Measurements from ENCODE around the gene TAGLN2.

TAGLN2 gene

DNA sequence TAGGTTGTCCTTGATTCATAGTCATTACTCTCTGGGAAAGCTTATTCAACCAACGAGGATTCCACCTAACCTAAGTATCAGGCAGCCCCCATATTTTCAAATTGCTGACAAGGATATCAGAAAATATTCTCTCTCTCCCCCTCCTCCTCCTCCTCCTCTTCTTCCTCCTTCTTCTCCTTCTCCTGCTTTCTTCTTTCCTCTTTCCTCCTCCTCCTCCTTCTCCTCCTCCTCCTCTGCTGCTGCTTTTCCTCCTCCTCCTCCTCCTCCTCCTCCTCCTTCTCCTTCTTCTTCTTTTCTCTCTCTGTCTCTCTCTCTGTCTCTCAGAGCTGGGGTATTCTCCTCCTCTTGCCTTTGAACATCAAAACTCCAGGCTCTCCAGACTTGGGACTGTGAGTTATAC is 22.6 kb upstream of the TAGLN2 start:
- no peak for DNase-seq

DNA sequence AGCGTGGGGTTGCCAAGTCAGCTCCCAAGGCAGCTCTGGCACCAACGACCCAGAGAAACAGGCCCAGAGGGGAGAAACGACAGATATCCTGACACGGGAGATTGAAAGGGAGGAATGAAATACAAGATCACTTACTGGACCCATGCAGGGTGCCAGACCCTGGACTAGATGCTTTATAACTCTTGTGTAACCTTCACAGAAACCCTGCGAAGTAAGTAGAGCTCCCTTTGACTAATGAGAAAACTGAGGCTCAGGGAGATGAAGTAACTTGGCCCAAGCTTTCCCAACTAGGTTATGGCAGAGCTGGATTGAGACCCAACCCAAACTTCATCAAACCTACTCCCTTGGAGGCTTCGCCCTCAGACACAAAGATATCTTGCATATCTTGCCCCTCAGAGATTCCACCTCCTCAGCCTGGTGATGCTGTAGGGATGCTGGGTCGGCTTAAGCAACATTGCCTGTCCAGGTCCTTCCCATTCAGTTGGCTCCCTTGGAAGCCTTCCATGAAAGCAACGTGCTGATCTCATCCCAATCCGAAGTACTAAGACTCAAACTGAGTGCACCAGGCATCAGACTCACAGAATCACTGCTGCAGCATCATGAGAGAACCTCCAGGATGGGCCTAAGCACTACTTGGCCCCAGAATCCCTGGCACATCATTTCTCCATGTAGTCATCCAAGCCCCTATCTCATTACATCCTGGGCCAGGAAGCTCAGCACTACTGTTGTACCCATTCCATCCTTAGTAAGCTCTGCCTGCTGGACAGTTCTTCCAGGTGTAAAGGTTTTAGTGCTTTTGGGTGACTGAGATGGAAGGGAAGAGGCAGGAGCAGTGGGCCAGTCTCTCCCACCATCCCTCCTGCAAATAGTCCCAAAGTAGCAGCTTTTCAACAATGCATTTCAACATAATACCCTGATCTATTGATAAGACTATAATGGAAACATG is 21.2 kb upstream of the TAGLN2 start:
- DNase-seq, result peak; percentile 58

DNA sequence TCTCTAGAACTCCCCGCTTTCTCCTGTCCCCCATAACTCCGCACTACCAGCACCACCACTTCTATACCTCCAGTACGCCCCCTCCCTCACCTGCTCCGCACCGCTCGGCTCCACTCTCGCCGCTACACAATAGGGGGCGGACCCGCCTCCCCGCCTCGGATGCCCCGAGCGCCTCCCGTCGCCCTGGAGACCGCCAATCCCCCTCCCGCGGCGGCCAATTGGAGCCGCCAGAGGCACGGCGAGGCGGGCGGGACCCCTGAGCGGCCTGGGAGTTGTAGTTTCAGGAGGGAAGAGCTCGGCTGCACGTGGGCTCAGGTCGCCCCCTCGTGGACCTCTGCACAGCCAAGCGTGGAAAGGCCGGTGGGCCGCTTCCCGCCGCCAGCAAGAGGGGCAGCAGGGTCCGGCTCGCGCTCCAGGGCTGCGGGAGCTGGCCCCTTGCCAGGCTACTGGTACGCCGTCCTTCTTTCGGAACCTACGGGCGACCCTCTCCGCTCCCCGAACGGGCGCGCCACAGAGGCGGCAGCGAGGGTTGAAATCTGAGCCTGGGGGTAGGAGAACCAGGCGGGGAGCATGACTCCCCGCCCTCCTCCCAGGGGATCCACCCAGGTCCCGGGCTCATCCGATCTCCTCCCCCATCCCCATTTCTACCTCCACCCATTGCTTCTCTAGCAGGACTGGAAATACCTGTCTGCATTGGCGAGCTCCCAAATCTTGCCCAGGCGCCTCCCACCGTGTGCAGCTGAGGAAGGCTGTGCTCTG is 20.4 kb upstream of the TAGLN2 start, which contains the start of gene IGSF9:
Gene IGSF9, minus strand, starts transcription at position 131 of the 759 bp plus-strand sequence. CDS start 2,159 bp downstream, outside the sequence.
- peak; percentile 95 for DNase-seq

DNA sequence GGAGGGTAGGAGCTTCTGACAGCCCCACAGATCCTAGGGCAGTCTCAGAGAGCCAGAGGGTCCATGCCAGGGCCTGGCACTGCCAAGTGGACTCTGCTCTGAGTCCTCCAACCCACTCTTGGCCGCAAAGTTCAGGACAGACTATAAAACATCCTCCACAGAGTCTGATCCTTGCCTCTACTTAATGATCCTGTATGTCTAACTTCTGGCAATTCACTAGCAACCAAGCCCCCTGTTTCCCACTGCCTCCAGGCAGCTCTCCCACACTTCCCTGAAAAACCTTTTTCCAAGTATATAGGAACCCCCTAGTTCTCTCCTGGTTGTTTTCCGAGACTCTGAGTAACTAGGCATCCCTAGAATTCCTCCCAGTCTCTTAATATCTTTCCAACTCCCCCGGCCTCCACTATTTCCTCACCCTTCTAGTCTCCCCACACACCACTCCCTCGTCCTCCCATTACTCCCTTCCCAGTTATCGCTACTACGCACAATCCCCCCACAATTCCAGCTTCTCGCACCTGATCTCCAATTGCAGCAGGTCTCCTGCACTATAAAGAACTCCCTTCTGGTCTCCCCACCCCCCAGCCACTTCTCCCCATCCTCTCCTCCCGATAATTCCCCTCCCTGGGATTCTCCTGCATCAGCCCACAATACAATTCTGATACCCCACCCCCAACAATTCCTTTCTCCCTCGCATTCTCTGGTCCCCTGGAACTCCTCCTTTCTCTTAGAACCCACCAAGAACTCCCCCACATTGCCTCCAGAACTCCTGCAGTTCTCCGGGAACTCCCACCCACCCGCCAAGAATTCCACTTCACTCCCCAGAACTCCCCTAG is 19.5 kb upstream of the TAGLN2 start:
- DNase-seq, result peak; percentile 93

DNA sequence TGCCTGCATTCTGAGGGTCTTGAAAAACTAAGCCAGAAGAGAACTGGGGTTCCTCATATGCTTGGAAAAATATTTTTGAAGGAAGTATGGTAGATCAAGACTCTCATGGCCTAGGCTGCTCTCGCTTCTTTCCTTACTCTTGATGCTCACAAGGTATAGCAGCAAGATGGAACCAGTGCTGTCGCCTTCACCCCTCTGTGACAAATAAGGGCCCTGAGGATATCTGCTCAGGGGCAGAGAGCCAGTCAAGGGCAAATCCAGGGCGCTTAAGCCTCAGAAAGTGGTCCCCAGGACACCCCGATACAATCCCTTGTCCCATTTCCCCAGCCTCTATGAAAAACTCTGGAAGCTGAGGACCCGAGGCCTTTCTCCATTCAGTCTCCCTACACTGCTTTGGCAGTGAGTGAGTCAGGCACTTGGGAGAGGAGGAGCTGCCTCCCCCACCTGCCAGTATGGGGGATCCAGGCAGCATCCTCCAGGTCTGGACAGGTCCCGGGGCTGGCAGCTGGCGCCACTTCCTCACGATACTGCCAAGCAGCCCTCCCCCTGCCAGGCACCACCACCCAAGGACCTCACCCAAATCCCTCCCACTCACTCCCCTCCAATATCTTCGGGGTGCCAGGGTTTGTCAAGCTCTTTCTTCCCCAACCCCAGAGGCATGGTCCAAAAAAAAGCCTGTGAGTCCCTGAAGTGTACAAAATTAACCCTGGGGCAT is 18.8 kb upstream of the TAGLN2 start:
- peak; percentile 92 for DNase-seq

DNA sequence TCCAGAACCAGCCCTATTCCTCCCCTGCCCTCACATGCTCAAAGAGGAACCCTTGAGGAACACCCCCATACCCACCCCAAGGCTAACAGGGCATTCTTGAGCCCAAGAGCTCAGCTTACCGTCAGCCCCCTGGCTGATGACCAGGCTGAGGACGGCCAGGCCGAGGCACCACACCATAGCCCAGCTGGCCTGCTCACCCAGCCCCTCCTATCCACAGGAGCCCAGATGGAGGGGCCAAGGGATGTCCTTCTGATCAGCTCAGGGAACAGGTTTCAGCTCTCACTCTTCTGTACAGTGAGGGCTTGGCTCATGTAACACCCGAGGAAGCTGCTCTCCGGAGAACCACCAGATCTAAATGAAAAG is 18.0 kb upstream of the TAGLN2 start:
- DNase-seq, result no peak

DNA sequence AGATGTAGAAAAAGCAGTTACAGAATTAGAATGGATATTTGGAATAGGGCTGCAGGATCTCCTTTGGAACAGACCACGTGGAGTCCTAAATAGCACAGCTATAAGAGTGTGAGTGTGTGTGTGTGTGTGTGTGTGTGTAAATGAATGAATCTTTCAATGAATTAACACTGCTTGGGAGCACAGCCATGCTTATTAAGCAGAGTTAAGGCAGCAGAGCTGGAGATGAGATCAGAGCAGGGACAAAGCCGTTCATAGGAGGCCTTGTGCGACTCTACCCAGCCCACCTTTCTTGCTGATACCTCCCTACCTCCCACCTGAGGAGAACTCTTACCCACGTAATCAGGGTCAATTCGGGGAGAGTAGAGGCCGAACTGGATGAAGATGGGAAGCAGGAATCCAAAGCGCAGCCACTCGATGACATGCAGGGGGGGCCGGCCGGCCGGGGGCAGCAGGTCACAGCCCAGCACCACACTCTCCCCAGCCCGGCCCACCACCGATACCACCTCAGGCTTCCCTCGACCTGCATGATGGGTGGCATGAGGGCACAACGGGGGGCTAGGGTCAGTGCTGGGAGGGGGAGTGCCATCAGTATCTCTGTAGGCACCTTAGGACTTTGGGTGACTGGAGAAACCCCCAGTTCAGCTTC is 17.4 kb upstream of the TAGLN2 start:
- no peak for DNase-seq

DNA sequence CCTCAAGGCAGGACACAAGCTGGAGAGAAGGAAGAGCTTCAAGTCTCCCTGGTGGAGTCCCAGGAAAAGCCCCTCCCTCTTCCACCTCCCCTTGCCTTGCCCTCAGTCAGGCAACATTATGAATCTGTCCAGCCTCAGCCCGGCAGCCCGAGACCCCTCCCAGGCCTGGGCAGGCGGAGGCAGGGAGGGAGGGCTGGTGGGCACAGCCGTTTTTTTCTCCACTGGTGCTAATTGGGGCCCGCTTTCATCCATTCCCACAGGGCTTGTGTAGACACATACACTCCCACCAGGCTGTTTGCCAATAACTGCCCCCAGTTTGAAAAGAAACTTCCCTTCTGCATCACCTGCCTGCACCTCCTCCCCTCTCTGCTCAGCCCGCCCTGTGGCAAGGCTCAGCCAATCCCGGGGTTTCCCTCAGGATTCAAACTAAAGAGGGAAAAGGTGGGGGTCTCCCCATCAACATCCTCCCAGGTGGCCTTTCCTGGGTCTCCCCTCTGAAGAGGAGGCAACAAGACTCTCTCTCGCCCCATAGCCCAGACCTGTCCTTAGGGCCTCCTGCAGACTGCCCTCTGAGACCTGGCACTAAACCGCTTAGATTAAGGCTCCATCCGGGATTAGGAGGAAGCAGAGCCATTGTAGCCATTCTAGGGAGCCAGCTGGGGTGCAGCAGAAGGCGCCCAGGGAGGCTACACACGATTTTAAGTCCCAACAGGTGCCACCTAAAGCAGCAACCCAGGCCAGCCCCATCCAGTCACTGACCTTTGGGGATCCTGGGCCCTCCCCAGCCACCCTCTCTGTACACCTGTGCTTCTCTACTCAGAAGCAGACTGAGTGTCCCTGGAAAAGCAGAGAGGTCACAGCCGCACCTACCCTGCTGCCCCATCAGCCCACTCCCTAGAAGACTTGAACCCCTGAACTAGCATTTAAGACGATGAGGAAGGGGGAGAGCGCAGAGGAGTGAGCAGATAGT is 16.6 kb upstream of the TAGLN2 start:
- no peak for DNase-seq

DNA sequence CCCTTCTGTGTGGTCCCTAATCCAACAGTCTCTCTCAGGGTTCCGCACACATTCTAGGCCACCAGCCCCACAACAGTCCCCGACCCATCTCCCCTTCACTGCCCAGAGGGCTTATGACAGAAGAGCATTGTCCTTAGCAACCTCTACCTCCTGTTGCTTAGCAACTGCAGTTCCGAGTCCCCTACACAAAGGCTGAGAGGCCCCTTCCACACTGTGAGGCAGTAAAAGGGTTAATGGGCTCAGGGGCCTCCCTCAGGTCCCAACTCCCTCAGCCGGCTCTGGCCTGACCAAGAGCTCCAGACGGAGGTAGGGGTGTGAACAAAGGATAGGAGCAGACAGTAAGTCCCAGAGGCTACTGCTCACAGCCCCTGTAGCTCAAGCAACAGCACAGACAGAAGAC is 15.8 kb upstream of the TAGLN2 start:
- DNase-seq, result no peak

DNA sequence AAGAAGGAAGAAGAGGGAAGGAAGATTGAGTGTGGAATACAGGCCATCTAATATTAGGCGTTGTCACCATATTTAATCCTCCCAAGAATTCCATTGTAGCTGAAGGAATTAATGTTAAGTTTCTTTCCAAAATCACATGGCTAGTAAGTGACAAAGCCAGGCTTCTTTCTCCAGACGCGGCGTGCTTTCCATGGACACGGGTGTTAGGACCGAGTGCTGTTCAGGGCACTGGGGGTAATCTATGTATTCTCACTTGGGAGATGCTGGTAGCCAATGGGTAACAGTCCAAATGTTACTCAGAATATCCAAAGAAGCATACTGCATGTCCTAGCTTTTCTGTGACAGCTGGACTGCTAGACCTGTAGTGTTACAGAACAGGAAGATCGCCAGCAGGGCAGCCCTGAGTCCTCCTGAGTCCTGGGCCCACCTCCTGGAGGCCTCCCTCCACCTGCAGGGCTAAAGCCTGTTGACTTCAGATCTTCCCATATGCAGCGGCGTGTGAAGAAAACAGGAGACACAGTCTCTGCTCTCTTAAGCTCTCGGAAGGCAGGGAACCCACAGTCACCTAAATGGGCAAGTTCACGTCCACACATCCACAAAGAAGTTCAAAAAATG is 14.8 kb upstream of the TAGLN2 start:
- DNase-seq, result no peak

DNA sequence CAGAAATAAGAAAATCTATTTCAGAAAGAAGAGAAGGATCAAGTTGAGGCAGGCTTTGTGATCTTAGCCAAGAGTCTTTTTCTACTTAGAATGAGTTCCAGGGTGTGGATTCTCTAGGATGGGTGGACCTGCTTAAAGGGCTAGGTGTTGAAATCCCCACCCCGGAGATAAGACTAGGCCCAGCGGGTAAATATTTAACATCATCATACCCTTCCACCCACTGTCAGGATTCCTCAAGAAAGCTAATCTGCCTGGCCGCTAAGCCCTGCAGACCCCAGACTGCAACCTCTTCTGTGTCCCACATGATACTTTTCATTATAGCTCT is 14.3 kb upstream of the TAGLN2 start:
- no peak for DNase-seq

DNA sequence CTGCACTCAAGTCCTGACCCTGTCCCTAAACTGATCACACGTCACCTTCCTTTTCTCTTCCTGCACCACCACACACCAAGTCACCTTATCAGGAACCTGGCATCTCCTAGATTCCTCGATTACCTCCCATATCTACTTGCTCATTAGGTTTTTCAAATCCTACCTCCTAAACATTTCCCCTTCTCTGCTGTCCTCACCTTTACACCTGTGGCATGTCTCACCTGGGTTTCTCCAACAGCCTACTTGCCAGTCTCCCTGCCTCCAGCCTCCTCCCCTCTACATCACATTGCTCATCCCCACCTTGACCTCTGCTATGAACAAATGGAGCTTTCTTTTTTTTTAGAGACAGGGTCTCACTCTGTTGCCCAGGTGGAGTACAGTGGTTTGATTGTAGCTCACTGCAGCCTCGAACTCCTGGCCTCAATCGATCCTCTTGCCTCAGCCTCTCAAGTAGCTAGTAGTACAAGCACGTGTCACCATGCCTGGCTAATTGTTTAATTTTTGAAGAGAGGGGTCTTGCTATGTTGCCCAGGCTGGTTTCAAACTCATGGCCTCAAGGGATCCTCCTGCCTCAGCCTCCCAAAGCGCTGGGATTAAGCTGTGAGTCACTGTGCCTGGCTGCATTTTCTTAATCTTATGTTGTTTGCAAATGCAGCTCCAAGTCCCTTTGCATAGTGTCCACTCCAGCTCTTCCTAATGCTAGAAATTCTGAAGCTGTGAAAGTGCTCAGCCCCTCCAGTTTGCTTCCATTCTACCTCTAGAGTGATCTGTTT is 13.8 kb upstream of the TAGLN2 start:
- no peak for DNase-seq

DNA sequence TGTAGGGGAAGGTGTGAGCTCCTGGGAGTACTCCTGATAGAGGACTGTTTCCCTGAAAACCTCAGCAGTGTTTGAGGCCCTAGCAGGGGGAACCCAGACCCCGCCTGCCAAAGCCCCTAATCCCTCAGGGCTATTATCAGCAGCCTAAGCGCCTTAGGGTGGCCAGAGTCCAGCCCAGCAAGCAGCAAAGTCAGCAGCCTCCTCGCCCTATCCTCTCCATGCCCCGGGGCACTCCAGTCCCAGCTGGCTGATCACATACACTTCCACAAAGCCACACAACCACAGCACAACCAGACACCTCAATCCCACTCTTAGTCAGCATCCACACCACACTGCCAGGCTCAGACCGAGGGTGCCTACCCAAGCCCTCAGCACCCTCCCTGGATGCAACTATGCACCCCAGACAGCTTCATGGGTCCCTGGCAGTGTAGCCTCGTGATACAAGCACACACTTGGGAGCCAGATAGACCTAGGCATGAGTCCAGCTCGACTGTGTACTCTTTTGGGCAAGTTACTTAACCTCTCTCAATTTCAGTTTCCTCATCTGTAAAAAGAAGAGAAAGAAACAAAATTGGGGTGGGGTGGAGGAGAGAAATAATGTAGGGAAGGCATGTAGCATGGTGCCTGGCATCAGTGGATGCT is 13.0 kb upstream of the TAGLN2 start:
- DNase-seq, result no peak

DNA sequence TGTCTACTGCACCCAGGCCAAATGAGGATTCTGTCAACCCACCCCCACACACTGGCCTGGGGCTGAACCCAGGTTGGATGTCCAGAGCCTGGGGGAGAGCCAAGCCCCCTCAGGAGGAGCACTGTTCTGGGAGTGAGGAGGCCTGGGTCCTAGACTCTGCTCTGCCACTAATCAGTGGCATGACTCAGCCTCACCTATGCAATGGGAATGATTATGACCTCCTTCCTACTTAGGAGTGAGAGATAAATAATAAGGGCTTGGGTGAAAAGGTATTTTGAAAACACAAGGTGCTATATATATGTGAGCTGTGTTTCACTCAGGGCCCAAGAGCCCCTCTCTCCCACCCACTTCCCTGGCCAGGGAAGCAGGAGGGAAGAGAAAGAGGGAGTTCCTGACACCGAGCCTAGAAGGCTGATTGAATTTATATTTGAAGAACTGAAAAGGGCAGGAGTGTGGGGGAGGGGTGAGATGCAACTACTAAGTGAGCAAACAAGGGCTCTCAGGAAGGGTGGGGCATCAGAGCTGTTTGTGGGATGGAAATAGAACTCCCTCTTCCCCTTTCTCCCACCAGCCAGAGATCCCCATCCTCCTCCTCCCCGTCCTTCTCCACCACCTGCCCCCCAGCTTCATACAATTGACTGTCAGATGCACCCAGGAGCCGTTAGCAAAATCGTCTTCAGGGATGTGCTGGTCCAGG is 11.9 kb upstream of the TAGLN2 start:
- DNase-seq, result no peak

DNA sequence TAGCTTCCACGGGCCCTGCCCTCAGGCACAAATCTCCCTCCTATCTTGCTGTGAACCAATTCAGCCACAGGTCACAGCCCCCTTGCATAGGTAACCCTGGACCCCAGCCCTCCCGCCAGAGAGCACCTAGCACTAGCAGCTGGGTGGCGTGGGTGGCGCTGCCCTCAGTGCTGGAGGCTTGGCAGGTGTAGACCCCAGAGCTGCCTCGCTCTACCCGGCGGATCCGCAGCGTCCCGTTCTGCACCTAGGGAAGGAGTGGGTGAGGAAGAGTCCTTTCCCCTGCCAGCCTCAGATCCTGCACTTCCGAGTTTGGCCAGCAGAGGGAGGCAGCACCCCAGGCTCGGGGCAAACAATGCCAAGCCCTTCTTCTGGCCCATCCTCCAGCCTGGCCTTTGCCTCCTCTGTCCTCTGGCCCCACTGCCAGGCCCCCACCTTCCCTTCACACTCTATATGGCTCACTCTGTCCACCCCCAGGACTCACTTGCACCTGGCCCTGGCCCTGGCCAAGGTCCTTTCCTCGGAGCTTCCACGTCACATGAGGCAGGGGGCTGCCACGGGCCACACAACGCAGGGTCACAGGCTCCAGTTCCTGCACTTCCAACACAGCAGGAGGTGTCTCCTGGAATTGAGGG is 11.1 kb upstream of the TAGLN2 start:
- peak; percentile 51 for DNase-seq

DNA sequence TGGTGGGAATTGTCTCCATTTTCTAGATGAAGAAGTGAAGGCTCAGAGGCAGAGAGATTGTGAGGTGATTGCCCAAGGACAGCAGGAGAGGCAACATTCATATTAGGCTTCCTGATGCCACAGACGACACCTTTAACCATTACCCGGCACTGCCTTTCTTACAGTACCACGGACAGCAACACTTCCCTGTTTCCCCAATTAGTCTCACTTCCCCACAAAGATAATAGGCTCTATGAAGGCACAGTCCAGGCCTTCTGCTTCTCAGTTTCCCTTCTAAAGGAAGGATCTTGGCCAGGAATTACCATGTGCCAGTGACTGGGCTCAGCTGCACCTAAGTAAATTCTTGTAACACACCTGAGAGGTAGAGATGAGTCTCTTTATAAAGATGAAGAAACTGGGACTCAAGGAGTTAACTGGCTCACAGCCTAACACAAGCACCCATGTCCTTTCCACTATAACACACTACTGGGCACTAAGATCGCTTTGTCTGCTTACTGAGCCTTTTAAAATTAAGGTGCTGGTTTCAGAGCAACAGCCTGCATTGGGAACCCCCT is 10.5 kb upstream of the TAGLN2 start:
- no peak for DNase-seq

DNA sequence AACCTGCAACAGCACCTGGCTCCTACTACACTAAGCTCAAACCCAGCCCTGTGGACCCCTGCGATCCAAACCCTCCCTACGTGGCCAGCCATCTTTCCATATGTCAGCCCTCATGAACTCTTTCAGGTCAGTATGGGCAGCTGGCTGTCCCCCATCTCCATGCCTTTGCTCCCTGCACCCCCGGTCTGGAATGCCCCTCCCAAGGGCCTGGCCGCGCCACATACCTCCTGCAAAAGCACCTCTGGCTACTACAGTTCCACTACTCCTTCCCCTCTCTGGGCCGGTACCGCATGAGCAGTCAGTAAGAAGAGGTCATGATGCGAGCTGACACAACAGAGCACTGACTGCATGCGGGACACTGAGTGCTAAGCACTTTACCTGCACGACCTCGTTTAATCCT is 10.0 kb upstream of the TAGLN2 start:
- no peak for DNase-seq
